Measurements from ENCODE around the gene KLHL26. TPM values are rescaled to one million over a fixed set of nuclear protein-coding genes. Genes with fewer than 3 reads are reported as not detected.
A peak's percentile ranks its signal among the peaks of the same experiment; 100 is the strongest.

KLHL26 gene
- total and polyA plus RNA-seq, 2 of the 13 experiments (the other 11 are each of a cell fraction or from before 2014, with no cell fraction given), result 1.5 to 1.7 TPM

DNA sequence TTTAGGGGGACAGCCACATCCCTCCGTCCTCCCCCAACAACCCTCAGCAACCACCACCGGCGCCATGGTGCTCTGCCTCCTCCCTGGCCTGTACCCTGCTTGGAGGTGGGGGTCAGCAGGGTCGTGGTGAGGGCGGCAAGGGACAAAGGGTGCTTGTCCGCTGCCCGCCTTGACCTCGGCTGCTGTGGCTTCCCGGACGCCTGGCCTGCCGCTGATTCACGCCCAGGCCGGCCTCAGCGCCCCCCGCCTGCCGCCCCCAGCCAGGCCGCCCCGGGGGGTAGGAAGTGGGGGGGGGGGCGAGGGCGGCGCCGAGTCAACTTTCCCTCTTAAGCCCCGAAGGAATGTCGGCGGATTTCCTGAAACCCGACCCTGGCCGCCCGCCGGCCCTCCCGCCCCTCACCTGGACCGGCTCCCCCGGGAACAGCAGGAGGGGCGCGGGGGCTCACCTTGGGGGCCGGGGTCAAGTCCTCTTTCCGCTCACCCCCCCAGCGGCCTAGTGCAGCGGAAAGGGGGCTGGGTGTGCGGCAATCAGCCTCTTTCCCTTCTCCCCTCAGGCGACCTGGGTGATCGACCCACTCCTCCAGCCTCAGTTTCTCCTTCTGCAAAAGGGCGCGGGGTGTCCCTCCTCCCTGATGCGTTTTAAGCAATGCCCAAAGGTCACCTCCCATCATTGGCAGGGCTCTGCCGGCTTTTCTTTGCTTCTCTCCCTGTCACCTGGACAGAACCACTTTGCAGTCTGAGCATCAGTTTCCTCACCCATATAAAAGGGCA lies 26.1 kb upstream of the KLHL26 start (continued):
- no peak for TF ChIP-seq MTERF4 (CRISPR knock-in tag; IDR thresholded peaks at IDR 0.05)
- no peak for TF ChIP-seq NFE2L2 (IDR thresholded peaks at IDR 0.05; ENCODE audit: low read length)
- TF ChIP-seq TBP (CRISPR knock-in tag; IDR thresholded peaks at IDR 0.05), result no peak
- no peak for TF ChIP-seq MIER2 (CRISPR knock-in tag; IDR thresholded peaks at IDR 0.05)
- no peak for TF ChIP-seq PCBP2 (optimal IDR thresholded peaks at IDR 0.05; ENCODE audit: low read depth, low read length, poor library complexity, severe bottlenecking)
- TF ChIP-seq ZSCAN30 (CRISPR knock-in tag; IDR thresholded peaks at IDR 0.05), result no peak
- 0 out of 2 replicates have a peak, but pooled peaks have one; percentile 54 for TF ChIP-seq ATF7-NPFF (CRISPR knock-in tag; IDR thresholded peaks at IDR 0.05; ENCODE audit: low read depth)
- TF ChIP-seq HMGXB4 (CRISPR knock-in tag; IDR thresholded peaks at IDR 0.05; ENCODE audit: borderline replicate concordance in 1 of 2, low read depth in 1 of 2), result 0 out of 4 replicates have a peak, but pooled peaks have one; percentile 28 to 41
- peak; percentile 36; the same call in 1 of the 2 replicates for TF ChIP-seq SIN3A (IDR thresholded peaks at IDR 0.05; ENCODE audit: borderline replicate concordance, low read depth, low read length)
- no peak for TF ChIP-seq ZBTB8A (CRISPR knock-in tag; IDR thresholded peaks at IDR 0.05; ENCODE audit: borderline replicate concordance, low read depth)
- TF ChIP-seq FOXK2 (IDR thresholded peaks at IDR 0.05), result no peak
- TF ChIP-seq, protein P1, sequence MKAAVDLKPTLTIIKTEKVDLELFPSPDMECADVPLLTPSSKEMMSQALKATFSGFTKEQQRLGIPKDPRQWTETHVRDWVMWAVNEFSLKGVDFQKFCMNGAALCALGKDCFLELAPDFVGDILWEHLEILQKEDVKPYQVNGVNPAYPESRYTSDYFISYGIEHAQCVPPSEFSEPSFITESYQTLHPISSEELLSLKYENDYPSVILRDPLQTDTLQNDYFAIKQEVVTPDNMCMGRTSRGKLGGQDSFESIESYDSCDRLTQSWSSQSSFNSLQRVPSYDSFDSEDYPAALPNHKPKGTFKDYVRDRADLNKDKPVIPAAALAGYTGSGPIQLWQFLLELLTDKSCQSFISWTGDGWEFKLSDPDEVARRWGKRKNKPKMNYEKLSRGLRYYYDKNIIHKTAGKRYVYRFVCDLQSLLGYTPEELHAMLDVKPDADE (CRISPR knock-in tag; IDR thresholded peaks at IDR 0.05), result no peak
- no peak for TF ChIP-seq ZNF12 (CRISPR knock-in tag; IDR thresholded peaks at IDR 0.05)
- peak; percentile 84 for TF ChIP-seq ZSCAN21 (CRISPR knock-in tag; IDR thresholded peaks at IDR 0.05; ENCODE audit: borderline replicate concordance)
- peak; percentile 99 for TF ChIP-seq RXRA (CRISPR knock-in tag; IDR thresholded peaks at IDR 0.05)
- TF ChIP-seq, protein P2, sequence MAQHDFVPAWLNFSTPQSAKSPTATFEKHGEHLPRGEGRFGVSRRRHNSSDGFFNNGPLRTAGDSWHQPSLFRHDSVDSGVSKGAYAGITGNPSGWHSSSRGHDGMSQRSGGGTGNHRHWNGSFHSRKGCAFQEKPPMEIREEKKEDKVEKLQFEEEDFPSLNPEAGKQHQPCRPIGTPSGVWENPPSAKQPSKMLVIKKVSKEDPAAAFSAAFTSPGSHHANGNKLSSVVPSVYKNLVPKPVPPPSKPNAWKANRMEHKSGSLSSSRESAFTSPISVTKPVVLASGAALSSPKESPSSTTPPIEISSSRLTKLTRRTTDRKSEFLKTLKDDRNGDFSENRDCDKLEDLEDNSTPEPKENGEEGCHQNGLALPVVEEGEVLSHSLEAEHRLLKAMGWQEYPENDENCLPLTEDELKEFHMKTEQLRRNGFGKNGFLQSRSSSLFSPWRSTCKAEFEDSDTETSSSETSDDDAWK (CRISPR knock-in tag; IDR thresholded peaks at IDR 0.05), result no peak
- TF ChIP-seq FIP1L1 (IDR thresholded peaks at IDR 0.05; ENCODE audit: borderline replicate concordance, insufficient read depth, low read depth, low read length), result 0 out of 2 replicates have a peak, but pooled peaks have one; percentile 25
- TF ChIP-seq NCOA5 (CRISPR knock-in tag; IDR thresholded peaks at IDR 0.05), result no peak
